OCI-LY1 (cell line): ENCODE data around the gene MAN1A1.

Experiments
- EZH2 ChIP-seq: fragments of 200-600 bp; sonication (generic), shearing (Covaris generic); IDR thresholded peaks from 2 replicates; pipeline ENCODE4 v1.8.0; 2017; ENCODE audit warnings: borderline replicate concordance, mixed run types, mild to moderate bottlenecking, antibody characterized with exemption, low read length, moderate library complexity, mixed read lengths
- TF ChIP-seq, protein P1 (sequence below): fragments of 200-600 bp; sonication (generic), shearing (Covaris generic); IDR thresholded peaks from 2 replicates; pipeline ENCODE4 v1.5.1; 2017; ENCODE audit warnings: mild to moderate bottlenecking, antibody characterized with exemption, low read length, moderate library complexity, mixed read lengths

DNA sequence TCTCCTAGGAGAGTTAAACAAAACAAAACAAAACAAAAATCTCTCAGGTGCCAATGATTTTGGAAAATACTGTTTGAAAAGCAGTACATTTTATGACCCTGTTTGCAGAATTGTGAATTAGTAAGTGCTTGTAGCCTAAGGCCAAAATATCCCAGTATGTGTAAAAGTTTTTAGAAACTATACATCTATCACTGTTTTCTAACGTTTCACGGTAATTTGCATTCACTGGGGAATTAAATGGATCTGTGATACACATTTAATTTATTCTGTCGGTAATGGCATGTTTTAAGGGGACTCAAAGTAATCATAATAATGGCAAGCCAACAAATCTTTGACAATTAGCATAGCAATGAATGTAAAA lies 175.5 kb downstream of the MAN1A1 start:
- TF ChIP-seq, protein P1, sequence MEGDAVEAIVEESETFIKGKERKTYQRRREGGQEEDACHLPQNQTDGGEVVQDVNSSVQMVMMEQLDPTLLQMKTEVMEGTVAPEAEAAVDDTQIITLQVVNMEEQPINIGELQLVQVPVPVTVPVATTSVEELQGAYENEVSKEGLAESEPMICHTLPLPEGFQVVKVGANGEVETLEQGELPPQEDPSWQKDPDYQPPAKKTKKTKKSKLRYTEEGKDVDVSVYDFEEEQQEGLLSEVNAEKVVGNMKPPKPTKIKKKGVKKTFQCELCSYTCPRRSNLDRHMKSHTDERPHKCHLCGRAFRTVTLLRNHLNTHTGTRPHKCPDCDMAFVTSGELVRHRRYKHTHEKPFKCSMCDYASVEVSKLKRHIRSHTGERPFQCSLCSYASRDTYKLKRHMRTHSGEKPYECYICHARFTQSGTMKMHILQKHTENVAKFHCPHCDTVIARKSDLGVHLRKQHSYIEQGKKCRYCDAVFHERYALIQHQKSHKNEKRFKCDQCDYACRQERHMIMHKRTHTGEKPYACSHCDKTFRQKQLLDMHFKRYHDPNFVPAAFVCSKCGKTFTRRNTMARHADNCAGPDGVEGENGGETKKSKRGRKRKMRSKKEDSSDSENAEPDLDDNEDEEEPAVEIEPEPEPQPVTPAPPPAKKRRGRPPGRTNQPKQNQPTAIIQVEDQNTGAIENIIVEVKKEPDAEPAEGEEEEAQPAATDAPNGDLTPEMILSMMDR: no peak
- no peak for TF ChIP-seq EZH2
